GM19455 (cell line): ENCODE measurements around the gene SOCS6.
"Not testable (repeated sequence)": the region's sequence is repeated elsewhere in the genome, so short reads cannot be mapped to it uniquely, and the experiment has no call there.

Experiments used
- ATAC-seq: cut with Tn5 transposase; IDR thresholded peaks from one replicate; pipeline ENCODE4 v1.9.1; 2021; ENCODE audit not compliant: unreplicated experiment

Gene SOCS6

DNA sequence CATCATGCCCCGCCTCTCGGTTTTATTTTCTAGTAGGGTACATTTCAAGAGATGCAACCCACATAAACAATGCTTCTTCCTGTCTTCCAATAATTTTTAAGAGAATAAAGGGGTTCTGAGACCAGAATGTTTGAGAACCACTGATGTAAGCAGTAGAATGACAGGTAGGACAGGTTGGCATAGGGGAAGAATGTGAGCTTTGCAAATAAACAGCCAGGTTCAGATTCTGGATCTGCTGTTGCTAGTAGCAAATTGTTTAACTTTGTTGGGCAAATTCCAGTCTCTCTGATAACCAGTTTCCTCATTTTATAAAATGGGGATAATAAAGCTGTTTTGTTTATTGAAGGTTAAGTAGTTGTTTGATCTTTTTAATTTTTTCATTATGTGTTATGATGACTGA lies 32.8 kb downstream of the SOCS6 start:
- no peak for ATAC-seq

DNA sequence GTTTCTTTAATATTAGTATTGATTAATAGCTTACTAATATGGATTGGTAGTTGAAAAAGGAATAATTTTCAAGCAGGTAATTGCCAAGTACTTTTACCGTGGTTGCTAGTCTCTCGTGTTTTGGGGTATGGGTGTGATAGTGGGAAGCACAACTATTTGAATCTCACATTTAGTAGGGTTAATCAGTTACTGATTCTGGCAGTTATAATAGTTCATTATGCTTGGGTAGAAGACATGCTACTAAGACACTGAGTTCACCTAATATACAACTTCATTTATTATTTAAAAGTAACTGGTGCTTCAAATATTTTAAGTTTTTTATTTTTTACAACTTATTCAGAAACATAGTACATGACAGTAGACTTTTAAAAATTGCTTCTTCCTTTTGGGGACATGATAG lies 33.5 kb downstream of the SOCS6 start:
- no peak for ATAC-seq

DNA sequence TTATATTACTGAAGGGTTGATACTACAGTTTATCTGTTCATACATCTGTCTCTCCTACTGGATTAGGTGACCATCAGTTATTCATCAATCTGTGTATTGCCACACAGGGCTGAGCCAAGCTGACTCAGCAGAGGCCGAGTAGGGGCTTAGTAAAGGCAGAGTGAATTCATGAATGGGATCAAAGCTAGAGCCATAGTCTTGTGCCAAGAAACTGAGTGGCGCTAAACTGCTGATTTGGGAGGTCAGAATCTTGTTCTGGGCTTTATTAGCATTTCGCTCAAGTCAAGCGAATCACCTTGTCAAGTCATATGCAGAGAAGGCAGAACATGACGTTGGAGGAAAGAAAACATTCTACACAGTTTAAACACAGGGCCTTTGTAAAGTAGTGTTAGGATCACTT lies 34.1 kb downstream of the SOCS6 start:
- ATAC-seq = no peak

DNA sequence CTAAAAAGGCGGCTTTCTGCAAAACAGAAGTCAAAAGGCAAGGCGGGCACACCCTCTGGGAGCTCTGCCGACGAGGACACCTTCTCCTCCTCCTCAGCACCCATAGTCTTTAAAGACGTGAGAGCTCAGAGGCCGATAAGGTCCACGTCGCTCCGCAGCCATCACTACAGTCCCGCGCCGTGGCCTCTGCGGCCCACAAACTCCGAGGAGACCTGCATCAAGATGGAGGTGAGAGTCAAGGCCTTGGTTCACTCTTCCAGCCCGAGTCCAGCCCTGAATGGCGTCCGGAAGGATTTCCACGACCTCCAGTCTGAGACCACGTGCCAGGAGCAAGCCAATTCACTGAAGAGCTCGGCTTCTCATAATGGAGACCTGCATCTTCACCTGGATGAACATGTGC lies 36.1 kb downstream of the SOCS6 start:
- ATAC-seq = no peak

DNA sequence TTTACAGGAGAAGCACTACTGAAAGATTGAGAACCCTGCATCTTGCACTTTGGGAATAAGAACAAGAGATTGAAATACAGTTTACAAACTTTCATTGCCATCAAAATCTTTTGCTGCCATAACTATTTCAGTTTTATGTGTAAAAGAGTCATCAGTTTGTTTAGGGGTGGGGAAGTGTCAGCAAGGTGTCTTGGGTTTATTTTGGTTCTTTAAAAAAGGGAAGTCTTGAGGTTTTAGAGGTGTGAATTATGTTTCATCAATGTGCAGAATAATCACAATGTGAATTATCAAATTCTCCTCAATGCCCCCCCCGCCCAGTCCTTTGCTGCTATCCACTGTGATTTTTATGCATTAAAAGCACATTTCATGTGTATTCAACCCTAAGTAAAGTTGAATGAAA lies 37.4 kb downstream of the SOCS6 start:
- no peak for ATAC-seq

DNA sequence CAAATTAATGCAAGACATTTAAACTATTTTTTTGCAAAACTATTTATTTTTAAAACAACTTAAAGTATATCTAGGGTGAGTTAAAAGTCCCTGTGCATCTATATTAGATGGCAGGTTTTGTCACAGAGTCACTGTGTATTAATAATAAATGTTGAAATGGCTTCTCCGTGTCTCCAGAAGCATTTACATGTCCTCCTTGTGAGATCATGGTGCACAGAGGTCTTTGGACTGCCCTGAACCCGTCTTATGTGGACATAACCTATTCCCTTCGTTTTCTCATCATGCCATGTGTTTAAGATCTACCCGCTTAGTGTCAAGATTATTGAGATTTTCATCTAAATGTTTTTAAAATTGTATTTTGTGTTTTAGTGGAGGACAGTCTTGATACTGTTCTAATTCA lies 39.3 kb downstream of the SOCS6 start:
- ATAC-seq = no peak

DNA sequence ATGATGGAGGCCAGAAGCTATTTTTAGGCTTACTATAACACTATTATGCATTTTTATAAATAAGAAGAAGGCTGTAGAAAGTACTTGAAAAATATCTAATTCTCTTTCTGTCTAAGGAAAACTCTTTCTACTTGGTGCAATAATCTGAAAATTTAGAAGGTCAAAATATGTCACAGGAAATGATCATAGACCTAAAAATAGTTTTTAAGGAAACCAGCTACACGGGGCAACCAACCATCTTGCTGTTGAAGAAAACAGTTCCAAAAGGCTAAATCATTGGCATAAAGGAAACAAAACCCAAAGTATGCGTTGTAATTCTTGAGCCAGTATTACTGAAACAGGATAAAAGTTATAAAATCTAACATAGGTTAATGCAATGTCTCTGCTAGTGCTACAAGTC lies 40.2 kb downstream of the SOCS6 start:
- no peak for ATAC-seq

DNA sequence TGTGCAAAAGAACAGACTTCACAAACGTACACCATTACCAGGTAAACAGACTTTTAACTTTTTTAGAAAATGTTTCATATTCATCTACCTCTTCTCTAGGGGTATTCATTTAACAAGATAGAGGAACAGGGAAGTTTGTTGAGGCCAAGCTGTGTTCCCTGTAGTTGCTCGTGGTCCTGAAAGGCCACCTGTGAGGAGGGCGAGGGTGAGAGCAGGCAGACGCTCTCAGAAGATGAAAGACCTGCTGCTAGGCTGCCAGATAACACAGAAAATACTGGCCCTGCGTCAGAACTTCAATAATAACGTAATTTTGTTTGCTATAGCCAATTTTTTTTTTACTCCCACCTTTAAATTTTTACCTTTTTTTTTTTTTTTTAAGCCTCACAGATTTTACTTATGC lies 42.0 kb downstream of the SOCS6 start:
- ATAC-seq = no peak

DNA sequence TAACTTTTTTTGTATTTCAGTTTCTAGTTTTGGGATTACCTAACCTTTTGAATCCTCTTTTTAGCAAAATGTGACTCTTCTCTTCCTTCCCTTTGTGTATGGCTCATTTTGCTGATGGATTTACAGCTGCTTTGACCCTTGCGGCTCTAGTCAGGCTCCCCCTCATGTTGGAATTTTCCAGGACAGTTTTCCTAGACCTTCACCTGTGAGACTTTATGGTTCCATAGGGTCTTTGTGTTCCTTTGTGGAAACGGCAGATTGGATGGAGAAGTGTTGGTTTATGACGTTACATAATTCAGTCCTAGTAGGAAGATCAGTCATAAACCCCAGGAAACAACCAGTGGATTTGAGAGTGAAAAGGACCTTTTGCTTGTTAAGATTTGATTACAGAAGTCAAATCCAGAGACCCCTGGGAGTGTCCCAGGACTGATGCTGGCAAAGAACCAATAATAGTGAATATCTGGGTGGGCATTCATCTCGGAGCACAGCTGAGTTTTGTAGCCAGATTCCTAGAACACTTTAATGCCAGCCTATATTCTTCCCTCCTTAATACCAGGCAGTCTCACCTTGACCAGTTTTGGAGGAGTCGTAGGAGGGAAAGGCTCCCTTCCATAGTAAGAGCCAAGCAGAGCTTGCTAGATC lies 42.7 kb downstream of the SOCS6 start:
- ATAC-seq = no peak

DNA sequence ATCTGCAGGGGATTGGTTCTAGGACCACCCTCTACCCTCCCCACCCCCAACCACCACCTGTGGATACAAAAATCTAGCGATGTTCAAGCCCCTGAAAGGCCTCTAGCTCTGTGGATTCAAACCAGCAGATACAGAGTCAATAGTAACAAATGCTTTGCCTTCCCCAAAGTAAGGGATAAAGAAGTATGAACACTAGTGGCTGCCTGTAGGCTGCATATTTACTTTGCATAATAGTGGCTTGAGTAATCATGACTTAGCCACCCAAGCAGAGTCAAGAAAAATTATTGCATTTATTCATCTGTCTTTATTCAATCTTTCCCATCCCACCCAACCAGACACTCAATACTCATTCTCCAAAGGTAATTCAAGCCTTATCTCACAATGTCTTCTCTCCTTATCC lies 43.8 kb downstream of the SOCS6 start:
- no peak for ATAC-seq

DNA sequence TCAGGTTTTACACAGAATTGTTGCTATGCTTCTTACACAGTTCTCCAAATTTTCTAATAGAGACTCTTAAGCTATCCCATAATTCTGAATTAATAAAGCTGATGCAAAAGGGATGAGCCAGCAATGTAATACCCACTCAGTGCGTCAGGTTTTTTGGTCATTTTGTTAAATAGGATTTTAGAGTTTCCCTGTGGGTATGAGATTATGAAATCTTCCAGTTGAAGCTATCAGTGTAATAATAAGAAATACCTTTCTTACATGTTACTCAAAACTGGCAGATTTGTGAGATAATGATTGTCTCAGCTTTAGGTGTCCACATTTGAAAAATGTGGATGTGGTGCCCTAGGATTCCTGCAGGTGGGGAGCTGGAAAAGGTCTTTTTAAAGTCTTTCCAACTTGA lies 44.5 kb downstream of the SOCS6 start:
- no peak for ATAC-seq

DNA sequence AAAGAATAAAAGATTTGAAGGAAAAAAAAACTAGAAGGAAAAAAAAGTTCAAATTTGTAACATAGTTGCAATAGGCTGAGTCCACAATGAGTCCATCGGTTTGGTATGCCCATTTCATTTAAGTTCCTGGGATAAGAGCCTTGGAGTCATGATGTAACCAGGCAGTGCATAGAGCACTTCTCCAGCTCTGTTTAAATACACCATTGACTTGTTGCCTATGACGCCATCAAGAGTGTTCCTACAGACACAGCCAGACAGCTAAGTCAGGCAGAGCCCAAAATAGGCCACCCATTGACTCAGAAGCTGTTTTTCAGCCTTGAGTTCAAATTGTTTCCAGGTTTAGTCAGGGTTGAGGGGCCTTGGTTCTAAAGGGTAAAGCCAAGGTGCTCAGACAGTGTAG lies 44.9 kb downstream of the SOCS6 start:
- no peak for ATAC-seq

DNA sequence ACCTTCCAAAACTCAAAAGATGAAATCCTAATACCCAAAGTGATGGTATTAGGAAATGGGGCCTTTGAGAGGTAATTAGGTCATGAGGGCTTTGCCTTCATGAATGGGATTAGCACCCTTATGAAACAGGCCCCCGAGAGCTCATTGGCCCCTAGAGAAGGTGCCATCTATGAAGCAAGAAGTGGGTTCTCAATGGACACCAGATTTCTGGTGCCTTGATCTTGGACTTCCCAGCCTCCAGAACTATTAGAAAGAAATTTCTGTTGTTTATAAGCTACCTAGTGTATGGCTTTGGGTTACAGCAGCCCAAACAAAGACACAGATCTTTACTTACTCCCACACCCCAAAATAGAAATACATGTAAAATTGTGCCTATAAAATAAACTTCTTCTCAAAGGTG lies 45.4 kb downstream of the SOCS6 start:
- no peak for ATAC-seq

DNA sequence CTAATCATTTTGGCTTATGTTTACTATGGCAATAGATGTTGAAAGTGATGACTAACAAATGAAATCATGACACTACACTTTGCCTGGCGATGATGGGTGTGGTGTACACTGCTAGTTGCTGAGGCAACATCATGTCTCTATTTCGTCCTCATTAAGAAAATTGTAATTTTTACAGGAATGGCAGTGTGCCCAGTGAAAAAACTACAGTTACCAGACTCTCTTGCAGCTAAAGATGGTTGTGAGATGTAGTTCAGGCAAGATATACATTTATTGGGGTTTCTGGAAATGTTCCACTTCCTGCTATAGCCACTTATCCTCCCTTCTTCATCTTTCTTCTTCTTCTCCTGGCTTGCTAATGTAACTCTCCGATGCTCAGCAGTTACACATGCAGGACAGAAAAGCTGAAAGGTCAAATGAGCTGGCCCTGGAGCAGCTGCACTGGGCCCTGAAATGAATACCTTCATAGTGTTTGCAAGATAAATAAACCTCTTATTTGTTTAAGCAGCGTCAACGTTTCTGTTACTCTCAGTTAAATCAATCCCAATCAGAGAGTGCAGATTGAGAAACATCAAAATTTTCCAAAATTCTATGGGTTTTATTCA lies 46.0 kb downstream of the SOCS6 start:
- no peak for ATAC-seq

DNA sequence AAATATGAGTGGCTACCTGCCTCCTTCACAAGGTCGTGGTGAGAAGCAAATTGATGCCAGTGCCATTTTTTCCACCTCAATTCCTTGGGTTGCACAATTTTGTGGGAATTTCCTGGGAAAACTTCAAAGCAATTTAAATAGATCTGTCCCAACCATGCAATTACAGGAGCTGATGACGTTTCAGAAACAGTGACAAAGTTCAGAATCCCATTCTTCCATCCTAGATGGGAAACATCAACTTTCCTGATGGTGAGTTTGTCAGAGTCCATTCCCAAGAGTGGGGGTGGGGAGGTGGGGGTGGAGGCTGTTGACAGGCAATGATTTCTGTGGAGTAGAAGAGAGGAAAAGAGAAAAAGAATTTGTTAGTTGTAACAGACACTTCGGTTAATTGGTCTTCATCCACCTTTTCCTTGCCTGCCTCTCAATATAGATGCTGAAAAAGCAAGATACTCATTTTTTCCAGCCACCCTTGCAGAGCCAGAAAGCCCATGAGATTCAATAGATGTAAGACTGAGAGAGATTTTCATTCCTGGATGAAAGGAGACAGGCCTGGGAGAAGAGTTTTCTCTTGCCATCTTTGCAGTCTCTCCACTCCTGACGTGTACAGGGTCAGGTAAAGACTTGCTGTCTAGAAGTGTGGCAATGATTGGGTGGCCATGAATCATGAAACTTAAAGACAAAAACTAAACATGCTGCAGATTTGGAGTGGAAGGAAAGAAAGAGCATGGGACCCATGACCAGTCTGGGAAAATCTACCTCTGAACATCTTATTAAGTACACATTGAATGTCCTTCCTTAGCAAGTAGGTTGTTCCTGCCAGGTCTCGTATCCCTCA lies 47.3 kb downstream of the SOCS6 start:
- no peak for ATAC-seq

DNA sequence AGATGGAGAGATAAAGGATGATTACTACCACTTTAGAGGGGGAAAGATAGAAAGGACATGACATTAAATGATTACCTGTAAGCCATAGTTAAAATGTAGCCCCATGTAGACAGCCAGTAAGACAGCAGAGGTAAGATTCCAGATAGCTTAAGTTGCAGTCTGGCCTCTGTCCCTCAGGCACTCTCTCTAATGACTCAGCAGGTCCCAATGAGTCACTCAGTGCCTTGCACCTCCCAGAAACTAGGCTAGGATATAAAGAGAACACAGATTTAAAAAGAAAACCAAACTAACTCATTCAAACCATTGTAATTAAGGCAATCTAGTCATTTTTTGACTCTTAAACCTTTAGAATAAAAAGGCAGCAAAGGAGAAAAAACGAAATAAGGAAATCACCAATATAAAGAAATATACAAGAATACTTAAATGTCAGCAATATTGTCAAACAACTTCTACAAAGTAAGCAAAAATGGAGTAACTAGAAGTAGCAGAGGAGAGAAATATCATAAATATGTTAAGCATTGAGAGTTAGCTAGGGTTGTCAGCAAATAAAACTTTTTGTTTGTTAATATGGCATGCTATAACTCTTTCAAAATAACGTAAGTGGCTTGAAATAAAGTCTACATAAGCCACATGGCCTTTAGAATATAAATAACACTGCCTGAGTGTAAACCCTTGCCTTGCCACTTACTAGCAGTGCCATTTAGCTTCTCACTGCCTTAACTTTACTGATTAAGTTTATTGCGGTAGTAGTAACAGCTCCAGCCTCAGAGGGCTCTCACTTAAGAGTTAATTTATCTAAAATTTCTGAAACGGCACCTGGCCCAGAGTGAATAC lies 48.5 kb downstream of the SOCS6 start:
- ATAC-seq = no peak

DNA sequence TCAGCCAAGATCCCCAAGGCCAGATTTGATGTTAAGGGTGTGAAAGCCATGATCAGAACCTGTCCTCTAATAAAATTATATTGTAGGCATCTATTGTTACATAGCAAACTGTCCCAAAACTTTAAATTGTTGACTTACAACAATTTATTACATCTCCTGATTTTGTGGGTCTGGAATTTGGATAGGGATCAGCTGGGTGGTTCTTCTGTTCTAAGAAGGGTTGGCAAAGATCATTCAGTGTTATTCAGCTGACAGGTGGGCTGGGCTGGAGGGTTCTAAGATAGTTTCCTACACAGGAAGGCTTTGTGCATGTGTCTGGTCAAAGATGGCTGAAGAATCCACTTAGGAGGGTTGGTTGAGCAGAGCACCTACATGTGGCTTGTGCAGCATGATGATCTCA lies 50.0 kb downstream of the SOCS6 start:
- ATAC-seq = no peak

DNA sequence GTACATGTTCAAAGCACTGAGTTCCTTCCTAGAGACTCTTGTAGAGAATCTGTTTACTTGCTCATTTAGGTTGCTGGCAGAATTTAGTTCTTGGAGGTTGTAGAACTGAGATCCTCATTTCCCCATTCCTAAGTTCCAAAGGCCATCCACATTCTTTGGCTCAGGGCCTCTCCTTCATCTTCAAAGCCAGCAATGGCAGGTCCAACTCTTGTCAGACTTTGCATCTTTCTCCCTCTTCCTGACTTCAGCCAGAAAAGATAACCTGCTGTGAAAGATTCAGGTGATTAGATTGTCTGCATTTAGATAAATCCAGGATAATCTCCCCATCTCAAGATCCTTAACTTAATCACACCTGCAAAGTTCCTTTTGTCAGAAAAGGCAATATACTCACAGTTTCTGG lies 51.1 kb downstream of the SOCS6 start:
- no peak for ATAC-seq

DNA sequence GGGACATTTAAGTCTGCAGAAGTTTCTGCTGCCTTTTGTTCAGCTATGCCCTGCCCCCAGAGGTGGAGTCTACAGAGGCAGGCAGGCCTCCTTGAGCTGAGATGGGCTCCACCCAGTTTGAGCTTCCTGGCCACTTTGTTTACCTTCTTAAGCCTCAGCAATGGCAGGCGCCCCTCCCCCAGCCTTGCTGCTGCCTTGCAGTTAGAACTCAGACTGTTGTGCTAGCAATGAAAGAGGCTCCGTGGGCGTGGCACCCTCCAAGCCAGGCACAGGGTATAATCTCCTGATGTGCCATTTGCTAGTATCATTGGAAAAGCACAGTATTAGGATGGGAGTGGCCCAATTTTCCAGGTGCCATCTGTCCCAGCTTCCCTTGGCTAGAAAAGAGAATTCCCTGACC lies 59.6 kb downstream of the SOCS6 start:
- ATAC-seq = not testable (repeated sequence)

DNA sequence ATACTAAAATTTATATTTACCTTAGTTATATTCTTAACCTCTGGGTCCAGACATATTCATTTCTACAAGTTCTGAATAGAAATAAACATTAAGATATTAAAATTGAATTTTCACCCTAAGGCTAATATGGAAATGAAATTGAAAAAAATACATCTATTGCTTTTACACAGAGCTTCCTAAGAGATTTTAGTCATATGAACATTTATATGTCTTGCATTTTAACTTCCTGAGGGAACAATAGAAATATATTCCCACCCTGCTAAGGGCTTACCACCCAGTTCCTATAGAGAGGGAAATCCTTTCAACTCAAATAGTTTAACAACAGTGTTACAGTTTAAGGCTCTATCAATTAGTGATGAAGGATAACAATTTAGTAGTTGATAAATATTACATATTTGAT lies 60.5 kb downstream of the SOCS6 start:
- no peak for ATAC-seq

DNA sequence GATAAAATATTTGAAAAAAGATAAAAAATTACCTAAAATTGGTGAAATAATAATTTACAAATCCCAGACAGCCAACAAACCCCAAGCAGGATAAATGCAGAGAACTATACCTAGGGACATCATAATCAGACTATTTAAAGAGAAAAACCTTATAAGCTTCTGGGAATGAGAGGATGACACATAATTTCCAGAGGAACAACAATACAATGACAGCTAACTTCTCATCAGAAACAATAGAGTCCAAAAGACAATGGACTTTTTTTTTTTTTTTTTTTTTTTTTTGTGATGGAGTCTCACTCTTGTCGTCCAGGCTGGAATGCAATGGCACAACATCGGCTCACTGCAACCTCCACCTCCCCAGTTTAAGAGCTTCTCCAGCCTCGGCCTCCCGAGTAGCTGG lies 65.2 kb downstream of the SOCS6 start:
- ATAC-seq = no peak

DNA sequence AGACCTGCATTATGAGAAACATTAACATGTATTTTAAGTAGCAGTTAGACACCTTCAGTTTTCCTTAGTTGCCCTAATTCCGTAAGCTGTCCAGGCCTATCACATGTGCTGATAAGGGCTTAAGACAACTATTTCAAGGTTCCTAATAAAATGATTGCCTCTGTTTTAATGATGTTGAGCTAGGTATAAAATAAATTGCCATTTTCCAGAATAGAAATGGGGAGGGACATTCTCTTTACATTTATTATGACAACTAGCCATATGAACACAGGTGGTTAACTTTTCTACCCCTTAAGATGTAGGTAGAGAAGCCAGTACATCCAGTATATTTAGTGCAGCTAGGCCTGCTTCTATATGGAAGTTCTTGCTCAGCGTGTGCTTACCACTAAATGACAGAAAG lies 65.9 kb downstream of the SOCS6 start:
- no peak for ATAC-seq
